Gastrocnemius medialis (tissue), 4 donors: Measurements from ENCODE around the gene STRN3. TPM values are rescaled to one million over a fixed set of nuclear protein-coding genes. Genes with fewer than 3 reads are reported as not detected.

Source experiments
- ATAC-seq, 2 donors: fragments of 150-250 bp; one replicate each; pipeline ENCODE4 v1.9.1; 2016
- DNase-seq, 2 donors: peaks; one replicate each; pipeline ENCODE4 v3.0.0-alpha.2; 2019
- H3K27ac ChIP-seq, 4 donors: fragments of 200-600 bp; sonication (generic); 1 replicate in 1 of 4; 2 replicates in 3 of 4; pipeline ENCODE4 v1.5.1; 2016 to 2018; ENCODE audit warnings: mild to moderate bottlenecking in 2 of 4, moderate library complexity in 1 of 4
- H3K27me3 ChIP-seq, 3 donors: fragments of 200-600 bp; sonication (generic) in 2 of 3; 1 replicate in 1 of 3; 2 replicates in 2 of 3; pipeline versions ENCODE4 v1.5.1 to v1.6.0; 2016 to 2019; ENCODE audit warnings: mild to moderate bottlenecking in 1 of 3, moderate library complexity in 1 of 3
- H3K36me3 ChIP-seq, 2 donors: fragments of 200-600 bp; sonication (generic) in 1 of 2; one replicate each; pipeline ENCODE4 v1.5.1; 2017 to 2018
- H3K4me1 ChIP-seq, 2 donors: fragments of 200-600 bp; sonication (generic) in 1 of 2; one replicate each; pipeline ENCODE4 v1.5.1; 2016 to 2017; ENCODE audit warnings: mild to moderate bottlenecking in 2 of 2
- H3K4me3 ChIP-seq, 4 donors: fragments of 200-600 bp; sonication (generic) in 3 of 4; 1 replicate in 1 of 4; 2 replicates in 3 of 4; pipeline ENCODE4 v1.5.1; 2016 to 2019; ENCODE audit warnings: mild to moderate bottlenecking in 2 of 4
- H3K9me3 ChIP-seq, 3 donors: fragments of 200-600 bp; sonication (generic) in 2 of 3; 1 replicate in 1 of 3; 2 replicates in 2 of 3; pipeline ENCODE4 v1.5.1; 2016 to 2019
- POLR2A ChIP-seq, 2 donors: fragments of 450-650 bp; IDR thresholded peaks; one replicate each; pipeline ENCODE4 v1.6.1; 2017; ENCODE audit warnings: antibody characterized with exemption in 2 of 2, mild to moderate bottlenecking in 2 of 2, moderate library complexity in 2 of 2
- in situ Hi-C, 4 donors: fragments of 200-750 bp; cut with MboI; loops; one replicate each; pipeline versions ENCODE4 v1.15.0 to v1.8.0; 2017; ENCODE audit warnings: low sequenced_read_pairs in 4 of 4
- intact Hi-C: fragments of 100-400 bp; cut with DNase I; formaldehyde crosslinking; loops from one replicate; pipeline ENCODE4 v1.15.1; 2023; ENCODE audit warnings: low total_unique reads
- total RNA-seq, 4 donors: library from RNA; depleted of rRNA; stranded (reverse); fragments of >200 nt; gene quantifications; one replicate each; pipeline versions ENCODE4 v1.1.0 to v1.2.3, GENCODE V29; 2016
- TF ChIP-seq, protein P1 (sequence below), 5 experiments: fragments of 450-650 bp in 3 of 5; fragments of 200-600 bp in 2 of 5; sonication (generic) in 2 of 5; IDR thresholded peaks in 4 of 5; conservative IDR thresholded peaks in 1 of 5; 1 replicate in 4 of 5; 2 replicates in 1 of 5; pipeline ENCODE4 v1.5.1; 2016 to 2019; ENCODE audit warnings: antibody characterized with exemption in 5 of 5, mild to moderate bottlenecking in 3 of 5, moderate library complexity in 3 of 5

The STRN3 gene
- total RNA-seq, 4 donors from 2014 or later: 57.7 to 98.7 (median 77.9) TPM

DNA sequence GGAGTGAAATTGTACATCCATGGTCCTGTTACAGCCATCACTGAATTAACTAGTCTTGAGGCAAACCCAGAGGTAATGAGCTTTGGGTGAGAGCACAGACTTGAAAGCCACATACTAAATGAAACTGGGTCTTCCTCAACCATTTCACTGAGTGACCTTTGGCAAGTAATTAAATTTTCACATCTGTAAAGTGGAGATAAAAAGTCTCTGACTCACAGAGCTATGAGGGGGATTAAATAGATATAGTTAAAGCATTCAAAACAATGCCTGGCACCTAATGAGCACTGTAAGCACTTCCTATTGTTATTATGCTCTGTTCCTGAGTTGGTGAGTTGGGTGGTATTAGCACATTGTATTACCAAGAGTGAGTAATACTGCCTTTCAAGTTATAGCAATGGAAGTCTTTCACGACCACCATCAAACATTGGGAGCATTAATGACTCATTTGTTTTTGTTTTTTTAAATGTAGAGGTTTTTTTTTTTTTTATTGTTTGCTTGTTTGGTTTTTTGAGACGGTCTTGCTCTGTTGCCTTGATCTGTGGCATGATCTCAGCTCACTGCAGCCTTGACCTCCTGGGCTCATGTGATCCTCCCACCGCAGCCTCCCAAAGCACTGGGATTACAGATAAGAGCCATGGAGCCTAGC is 12.5 kb upstream of the STRN3 start:
- no peak for DNase-seq
- peak in 1 of 2 donors; percentile 56 for ATAC-seq
- TF ChIP-seq, protein P1, sequence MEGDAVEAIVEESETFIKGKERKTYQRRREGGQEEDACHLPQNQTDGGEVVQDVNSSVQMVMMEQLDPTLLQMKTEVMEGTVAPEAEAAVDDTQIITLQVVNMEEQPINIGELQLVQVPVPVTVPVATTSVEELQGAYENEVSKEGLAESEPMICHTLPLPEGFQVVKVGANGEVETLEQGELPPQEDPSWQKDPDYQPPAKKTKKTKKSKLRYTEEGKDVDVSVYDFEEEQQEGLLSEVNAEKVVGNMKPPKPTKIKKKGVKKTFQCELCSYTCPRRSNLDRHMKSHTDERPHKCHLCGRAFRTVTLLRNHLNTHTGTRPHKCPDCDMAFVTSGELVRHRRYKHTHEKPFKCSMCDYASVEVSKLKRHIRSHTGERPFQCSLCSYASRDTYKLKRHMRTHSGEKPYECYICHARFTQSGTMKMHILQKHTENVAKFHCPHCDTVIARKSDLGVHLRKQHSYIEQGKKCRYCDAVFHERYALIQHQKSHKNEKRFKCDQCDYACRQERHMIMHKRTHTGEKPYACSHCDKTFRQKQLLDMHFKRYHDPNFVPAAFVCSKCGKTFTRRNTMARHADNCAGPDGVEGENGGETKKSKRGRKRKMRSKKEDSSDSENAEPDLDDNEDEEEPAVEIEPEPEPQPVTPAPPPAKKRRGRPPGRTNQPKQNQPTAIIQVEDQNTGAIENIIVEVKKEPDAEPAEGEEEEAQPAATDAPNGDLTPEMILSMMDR (IDR thresholded peaks at IDR 0.05 in 4 of 5, conservative IDR thresholded peaks at IDR 0.05 in 1 of 5): no peak
- no peak for TF ChIP-seq POLR2A (IDR thresholded peaks at IDR 0.05)
- no peak overlapping the region for H3K4me3 ChIP-seq
- H3K27me3 ChIP-seq: no peaks in the 10 kb centered on the region
- H3K9me3 ChIP-seq: no peaks in the 10 kb centered on the region
- in situ Hi-C loops (no loop called here), intact Hi-C loops (no loop called here)
- no peaks in the 10 kb centered on the region for H3K36me3 ChIP-seq
- peaks cover 0 to 5% of the 10 kb centered on the region in 2 donors for H3K4me1 ChIP-seq
- H3K27ac ChIP-seq: no peak overlapping the region

DNA sequence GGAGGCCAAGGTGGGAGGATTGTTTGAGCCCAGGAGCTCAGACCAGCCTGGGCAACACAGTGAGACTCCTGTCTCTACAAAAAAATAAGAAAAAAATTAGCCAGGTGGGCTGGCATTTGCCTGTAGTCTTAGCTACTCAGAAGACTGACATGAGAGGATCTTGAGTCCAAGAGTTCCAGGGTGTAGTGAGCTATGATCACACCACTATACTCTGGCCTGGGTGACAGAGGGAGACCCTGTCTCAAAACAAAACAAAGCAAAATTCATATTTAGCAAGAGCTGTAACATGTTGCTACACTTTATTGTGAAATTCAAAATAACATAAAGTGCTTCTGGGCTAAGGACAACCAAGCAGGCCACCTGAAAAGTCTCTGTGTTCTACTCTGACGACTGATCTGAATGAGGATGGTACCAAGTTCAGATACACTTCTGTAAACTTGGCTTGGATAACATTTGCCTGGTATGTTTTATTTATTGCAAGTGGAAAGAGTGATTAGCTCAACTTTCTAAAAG is 11.6 kb upstream of the STRN3 start:
- intact Hi-C loops (no loop called here), in situ Hi-C loops (no loop called here)
- TF ChIP-seq, protein P1 (IDR thresholded peaks at IDR 0.05 in 4 of 5, conservative IDR thresholded peaks at IDR 0.05 in 1 of 5): no peak
- TF ChIP-seq POLR2A (IDR thresholded peaks at IDR 0.05): no peak
- no peak for DNase-seq
- no peak for ATAC-seq
- Histone ChIP-seq H3K27ac (no peak overlapping the region), H3K9me3 (no peaks in the 10 kb centered on the region), H3K36me3 (no peaks in the 10 kb centered on the region), H3K4me1 (peaks cover 0 to 5% of the 10 kb centered on the region in 2 donors), H3K27me3 (no peaks in the 10 kb centered on the region), H3K4me3 (no peak overlapping the region)

DNA sequence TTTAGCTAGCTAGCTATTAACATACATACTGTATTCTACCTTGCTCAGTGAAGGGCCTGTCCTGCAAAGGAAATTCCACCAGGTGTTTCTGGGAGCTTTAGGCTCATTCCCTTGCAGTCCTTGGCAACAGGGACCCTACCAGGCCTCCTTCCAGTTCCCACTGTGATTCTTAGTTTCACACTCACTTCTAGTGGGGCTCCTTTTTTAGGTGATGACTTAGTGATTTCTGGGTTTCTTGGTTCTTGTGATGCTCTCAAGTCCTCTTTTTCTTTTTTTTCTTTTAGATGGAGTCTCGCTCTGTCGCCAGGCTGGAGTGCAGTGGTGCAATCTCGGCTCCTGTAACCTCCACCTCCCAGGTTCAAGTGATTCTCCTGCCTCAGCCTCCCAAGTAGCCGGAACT is 10.4 kb upstream of the STRN3 start:
- TF ChIP-seq, protein P1 (IDR thresholded peaks at IDR 0.05 in 4 of 5, conservative IDR thresholded peaks at IDR 0.05 in 1 of 5): no peak
- TF ChIP-seq POLR2A (IDR thresholded peaks at IDR 0.05): no peak
- DNase-seq: no peak
- Histone ChIP-seq H3K9me3 (no peaks in the 10 kb centered on the region), H3K27ac (no peak overlapping the region), H3K4me1 (peaks cover 0 to 5% of the 10 kb centered on the region in 2 donors), H3K36me3 (no peaks in the 10 kb centered on the region), H3K4me3 (no peak overlapping the region), H3K27me3 (no peaks in the 10 kb centered on the region)
- no peak for ATAC-seq
- intact Hi-C loops: no loop called here
- in situ Hi-C loops: no loop called here

DNA sequence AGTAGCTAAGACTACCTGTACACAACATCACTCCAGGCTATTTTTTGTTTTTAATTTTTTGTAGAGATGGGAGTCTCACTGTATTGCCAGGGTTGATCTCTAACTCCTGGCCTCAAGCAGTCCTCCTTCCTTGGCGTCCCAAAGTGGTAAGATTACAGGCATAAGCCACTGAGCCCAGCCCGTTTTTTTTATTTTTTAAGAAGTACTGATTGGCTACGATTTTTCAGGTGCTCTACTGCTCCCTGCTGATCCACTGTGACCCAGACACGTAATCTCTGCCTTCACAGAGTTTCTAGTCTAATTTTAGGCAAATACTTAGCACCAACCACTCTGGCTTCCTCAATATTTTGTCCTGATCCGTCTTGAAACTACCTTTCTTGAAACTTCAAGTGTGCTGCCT is 4.3 kb upstream of the STRN3 start:
- H3K4me3 ChIP-seq: no peak overlapping the region
- H3K4me1 ChIP-seq: peaks cover 3 to 5% of the 10 kb centered on the region in 2 donors
- H3K9me3 ChIP-seq: no peaks in the 10 kb centered on the region
- in situ Hi-C loops (no loop called here), intact Hi-C loops (no loop called here)
- DNase-seq (no peak), ATAC-seq (no peak)
- no peak overlapping the region for H3K27ac ChIP-seq
- no peaks in the 10 kb centered on the region for H3K36me3 ChIP-seq
- no peaks in the 10 kb centered on the region for H3K27me3 ChIP-seq
- TF ChIP-seq, protein P1 (IDR thresholded peaks at IDR 0.05 in 4 of 5, conservative IDR thresholded peaks at IDR 0.05 in 1 of 5): no peak
- no peak for TF ChIP-seq POLR2A (IDR thresholded peaks at IDR 0.05)
